Neural progenitor cell (in vitro differentiated cells): ENCODE results near the gene SLC25A19. TPM values are rescaled to one million over a fixed set of nuclear protein-coding genes. Genes with fewer than 3 reads are reported as not detected.

Experiments used
- DNase-seq: peaks from one replicate; pipeline ENCODE4 v3.0.0-alpha.2; 2016; ENCODE audit warnings: low spot score
- H2AFZ ChIP-seq: fragments of 200-600 bp; sonication (generic); replicated peaks from 2 replicates; pipeline ENCODE4 v1.6.1; 2016; ENCODE audit warnings: antibody characterized with exemption
- H3F3A ChIP-seq: fragments of 200-600 bp; sonication (generic); 2 replicates; pipeline ENCODE4 v1.6.1; 2016; ENCODE audit warnings: antibody characterized with exemption, low read depth
- H3K27ac ChIP-seq: fragments of 200-600 bp; sonication (generic); 2 replicates; pipeline ENCODE4 v1.5.1; 2016; ENCODE audit warnings: mild to moderate bottlenecking
- H3K27me3 ChIP-seq: fragments of 200-600 bp; sonication (generic); 2 replicates; pipeline ENCODE4 v1.6.1; 2016; ENCODE audit warnings: mild to moderate bottlenecking, moderate library complexity
- H3K36me3 ChIP-seq: fragments of 200-600 bp; sonication (generic); 2 replicates; pipeline ENCODE4 v1.5.1; 2016
- H3K4me1 ChIP-seq: fragments of 200-600 bp; sonication (generic); 2 replicates; pipeline ENCODE4 v1.6.1; 2016; ENCODE audit warnings: mixed run types
- H3K4me2 ChIP-seq: fragments of 200-600 bp; sonication (generic); 2 replicates; pipeline ENCODE4 v1.6.1; 2016
- H3K4me3 ChIP-seq: fragments of 200-600 bp; sonication (generic); 2 replicates; pipeline ENCODE4 v1.5.1; 2016
- H3K79me2 ChIP-seq: fragments of 200-600 bp; sonication (generic); 2 replicates; pipeline ENCODE4 v1.6.1; 2016; ENCODE audit warnings: low read depth
- H3K9ac ChIP-seq: fragments of 200-600 bp; sonication (generic); 2 replicates; pipeline ENCODE4 v1.6.1; 2016
- H3K9me3 ChIP-seq: fragments of 200-600 bp; sonication (generic); 2 replicates; pipeline ENCODE4 v1.5.1; 2016; ENCODE audit warnings: low read depth
- H4K20me1 ChIP-seq: fragments of 200-600 bp; sonication (generic); 2 replicates; pipeline ENCODE4 v1.6.1; 2016; ENCODE audit warnings: low read depth
- H3K27ac Mint-ChIP-seq: 3 replicates; pipeline ENCODE4 v1.8.0; 2021; ENCODE audit warnings: mixed read lengths
- H3K27me3 Mint-ChIP-seq: 2 replicates; pipeline ENCODE4 v1.8.0; 2022; ENCODE audit warnings: low read depth, mild to moderate bottlenecking, inconsistent platforms, moderate library complexity, mixed read lengths; ENCODE audit not compliant: insufficient read depth
- H3K36me3 Mint-ChIP-seq: 3 replicates; pipeline ENCODE4 v1.8.0; 2021; ENCODE audit warnings: mixed read lengths
- H3K4me1 Mint-ChIP-seq: 3 replicates; pipeline ENCODE4 v1.8.0; 2021; ENCODE audit warnings: mixed read lengths
- H3K4me3 Mint-ChIP-seq: 3 replicates; pipeline ENCODE4 v1.8.0; 2021; ENCODE audit warnings: mild to moderate bottlenecking, moderate library complexity, mixed read lengths
- H3K9me3 Mint-ChIP-seq: 3 replicates; pipeline ENCODE4 v1.8.0; 2020; ENCODE audit warnings: mixed read lengths
- CTCF ChIP-seq: fragments of 200-600 bp; sonication (generic); IDR thresholded peaks from 2 replicates; pipeline ENCODE4 v1.5.1; 2017; ENCODE audit warnings: antibody characterized with exemption, mild to moderate bottlenecking
- EZH2 ChIP-seq: fragments of 200-600 bp; sonication (generic); IDR thresholded peaks from 2 replicates; pipeline ENCODE4 v1.6.1; 2017; ENCODE audit warnings: antibody characterized with exemption, mild to moderate bottlenecking, moderate library complexity
- EZH2phosphoT487 ChIP-seq: fragments of 200-600 bp; sonication (generic); IDR thresholded peaks from 2 replicates; pipeline ENCODE4 v1.6.1; 2017; ENCODE audit warnings: antibody characterized with exemption
- total RNA-seq: library from RNA; depleted of rRNA; stranded (reverse); fragments of >200 nt; gene quantifications from 2 replicates; pipeline ENCODE4 v1.2.3, GENCODE V29; 2015; ENCODE audit warnings: low replicate concordance

Gene SLC25A19
- total RNA-seq, 1 donor from 2014 or later = 5.2 TPM

- Histone ChIP-seq H3K4me1 (no peaks in the 10 kb centered on the region), H3F3A (no peaks in the 10 kb centered on the region), H3K27me3 (no peaks in the 10 kb centered on the region), H3K9ac (no peak overlapping the region), H3K4me2 (no peak overlapping the region), H3K27ac (no peak overlapping the region), H3K9me3 (no peaks in the 10 kb centered on the region), H3K36me3 (no peaks in the 10 kb centered on the region), H3K79me2 (no peaks in the 10 kb centered on the region), H2AFZ (no peak overlapping the region), H3K4me3 (no peak overlapping the region), H4K20me1 (no peaks in the 10 kb centered on the region)
- Mint-ChIP-seq H3K27me3 (no peaks in the 10 kb centered on the region), H3K4me3 (no peak overlapping the region), H3K36me3 (peaks cover 36% of the 10 kb centered on the region), H3K4me1 (no peaks in the 10 kb centered on the region), H3K27ac (no peak overlapping the region), H3K9me3 (no peaks in the 10 kb centered on the region)
- no peak for DNase-seq
- TF ChIP-seq EZH2 (no peak), EZH2phosphoT487 (no peak), CTCF (no peak)
Measured at GRCh38 chr17:75228847-75229246, 60.4 kb downstream of the SLC25A19 start.

- no peaks in the 10 kb centered on the region for H3K4me1 ChIP-seq
- no peak overlapping the region for H3K27ac ChIP-seq
- DNase-seq = no peak
- no peaks in the 10 kb centered on the region for H3K36me3 ChIP-seq
- Mint-ChIP-seq H3K9me3 (no peaks in the 10 kb centered on the region), H3K4me3 (no peak overlapping the region), H3K36me3 (peaks cover 35% of the 10 kb centered on the region), H3K4me1 (no peaks in the 10 kb centered on the region), H3K27me3 (no peaks in the 10 kb centered on the region), H3K27ac (no peak overlapping the region)
- TF ChIP-seq EZH2phosphoT487 (no peak), CTCF (no peak), EZH2 (no peak)
- H3K27me3 ChIP-seq = no peaks in the 10 kb centered on the region
- no peaks in the 10 kb centered on the region for H3F3A ChIP-seq
- H3K4me2 ChIP-seq = no peak overlapping the region
- no peaks in the 10 kb centered on the region for H3K9me3 ChIP-seq
- no peaks in the 10 kb centered on the region for H3K79me2 ChIP-seq
- H4K20me1 ChIP-seq = no peaks in the 10 kb centered on the region
- H3K4me3 ChIP-seq = no peak overlapping the region
- no peak overlapping the region for H3K9ac ChIP-seq
- no peak overlapping the region for H2AFZ ChIP-seq
Measured at GRCh38 chr17:75228305-75228704, 60.9 kb downstream of the SLC25A19 start.

GRCh38 chr17:75227729-75228128 lies 61.5 kb downstream of the SLC25A19 start:
- Histone ChIP-seq H3K27ac (no peak overlapping the region), H3K4me1 (no peaks in the 10 kb centered on the region), H3K4me3 (no peak overlapping the region), H3K27me3 (no peaks in the 10 kb centered on the region), H3K36me3 (no peaks in the 10 kb centered on the region), H3K9ac (no peak overlapping the region), H4K20me1 (no peaks in the 10 kb centered on the region), H3K9me3 (no peaks in the 10 kb centered on the region), H3F3A (no peaks in the 10 kb centered on the region), H3K4me2 (no peak overlapping the region), H2AFZ (no peak overlapping the region), H3K79me2 (no peaks in the 10 kb centered on the region)
- Mint-ChIP-seq H3K27me3 (no peaks in the 10 kb centered on the region), H3K4me1 (no peaks in the 10 kb centered on the region), H3K4me3 (no peak overlapping the region), H3K9me3 (no peaks in the 10 kb centered on the region), H3K36me3 (peaks cover 34% of the 10 kb centered on the region), H3K27ac (no peak overlapping the region)
- TF ChIP-seq CTCF (no peak), EZH2 (no peak), EZH2phosphoT487 (no peak)
- no peak for DNase-seq

- no peaks in the 10 kb centered on the region for H3K27me3 Mint-ChIP-seq
- no peaks in the 10 kb centered on the region for H3K9me3 Mint-ChIP-seq
- H3K79me2 ChIP-seq = no peaks in the 10 kb centered on the region
- H3K4me2 ChIP-seq = no peak overlapping the region
- H3F3A ChIP-seq = no peaks in the 10 kb centered on the region
- H3K36me3 Mint-ChIP-seq = peaks cover 31% of the 10 kb centered on the region
- no peaks in the 10 kb centered on the region for H3K27me3 ChIP-seq
- TF ChIP-seq CTCF (no peak), EZH2 (no peak), EZH2phosphoT487 (no peak)
- DNase-seq = no peak
- H3K9ac ChIP-seq = no peak overlapping the region
- H4K20me1 ChIP-seq = no peaks in the 10 kb centered on the region
- H3K27ac ChIP-seq = no peak overlapping the region
- no peak overlapping the region for H3K27ac Mint-ChIP-seq
- H3K4me3 ChIP-seq = no peak overlapping the region
- H3K4me1 ChIP-seq = no peaks in the 10 kb centered on the region
- H2AFZ ChIP-seq = no peak overlapping the region
- H3K4me3 Mint-ChIP-seq = no peak overlapping the region
- H3K36me3 ChIP-seq = no peaks in the 10 kb centered on the region
- H3K4me1 Mint-ChIP-seq = no peaks in the 10 kb centered on the region
- no peaks in the 10 kb centered on the region for H3K9me3 ChIP-seq
Measured at GRCh38 chr17:75225016-75225415, 64.2 kb downstream of the SLC25A19 start.
